ENCODE results near the gene CREG1. TPM values are rescaled to one million over a fixed set of nuclear protein-coding genes. Genes with fewer than 3 reads are reported as not detected.

Gene CREG1
- total and polyA plus RNA-seq, 5 donors: 64.6 to 97.4 (median 90.8) TPM

DNA sequence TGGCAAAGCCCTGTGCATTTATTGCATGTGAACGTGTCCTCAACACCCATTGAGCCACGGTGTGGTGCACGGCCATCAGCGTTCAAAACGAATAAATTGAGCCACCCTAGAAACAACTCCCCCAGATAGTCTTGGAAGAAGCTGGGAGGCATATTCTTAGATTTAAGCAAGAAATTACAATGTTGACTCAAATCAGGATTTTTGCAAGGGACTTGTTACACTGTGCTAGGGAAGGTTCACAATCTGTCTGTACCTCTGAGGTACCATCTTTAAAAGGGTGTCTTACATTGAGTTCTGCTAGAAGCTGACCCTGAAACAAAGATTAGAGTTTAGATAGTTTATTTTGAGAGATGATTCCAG lies 51.4 kb downstream of the CREG1 start:
- H3K4me3 ChIP-seq (ENCODE audit: low read length): no peak overlapping the region
- H3K27me3 ChIP-seq (ENCODE audit: control insufficient read depth, insufficient read depth): no peaks in the 10 kb centered on the region
- 68% methylated on average over 5 of the region's 5 CpGs for WGBS
- no peak for ATAC-seq
- H3K9me3 ChIP-seq (ENCODE audit: control insufficient read depth, low read length): no peaks in the 10 kb centered on the region
- H3K27ac ChIP-seq (ENCODE audit: low read length): no peak overlapping the region
- intact Hi-C loops (cut with DNase I): no loop called here
- no peak for DNase-seq
- H3K4me1 ChIP-seq (ENCODE audit: control insufficient read depth, insufficient read depth, low read length): no peaks in the 10 kb centered on the region

DNA sequence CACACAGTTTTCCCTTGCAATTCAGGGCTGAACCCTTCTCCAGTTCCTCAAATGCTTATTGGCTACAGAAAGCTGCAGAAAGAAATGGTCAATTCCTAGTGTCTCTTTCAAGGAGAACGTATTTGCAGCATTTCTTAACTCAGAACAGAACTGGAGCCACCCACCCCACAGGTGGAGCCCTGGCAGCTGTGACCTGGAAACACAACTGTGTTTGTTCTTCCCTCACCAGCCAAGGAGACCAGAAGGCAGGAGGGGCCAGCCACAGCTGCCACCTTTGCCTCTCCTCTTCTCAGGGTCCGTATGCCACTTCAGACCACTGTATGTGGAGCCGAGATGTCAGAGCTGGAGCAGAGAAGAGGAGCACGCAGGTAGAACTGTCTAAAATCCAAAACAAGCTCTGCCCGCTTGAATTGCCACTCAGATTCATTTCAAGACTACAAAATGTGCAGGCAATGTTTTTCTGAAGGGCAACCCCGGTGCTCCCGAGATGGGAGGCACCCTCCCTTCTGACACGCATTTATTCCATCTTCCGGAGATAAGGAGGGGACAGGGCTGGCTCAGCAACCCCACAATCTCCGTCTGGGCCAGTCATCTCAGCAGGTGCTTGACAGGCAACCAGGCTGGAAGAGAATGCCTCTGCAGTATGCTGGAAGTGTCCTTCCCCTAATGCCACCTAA lies 51.9 kb downstream of the CREG1 start:
- no peak for DNase-seq
- intact Hi-C loops (cut with DNase I): no loop called here
- WGBS: 50% methylated on average over 10 of the region's 10 CpGs

DNA sequence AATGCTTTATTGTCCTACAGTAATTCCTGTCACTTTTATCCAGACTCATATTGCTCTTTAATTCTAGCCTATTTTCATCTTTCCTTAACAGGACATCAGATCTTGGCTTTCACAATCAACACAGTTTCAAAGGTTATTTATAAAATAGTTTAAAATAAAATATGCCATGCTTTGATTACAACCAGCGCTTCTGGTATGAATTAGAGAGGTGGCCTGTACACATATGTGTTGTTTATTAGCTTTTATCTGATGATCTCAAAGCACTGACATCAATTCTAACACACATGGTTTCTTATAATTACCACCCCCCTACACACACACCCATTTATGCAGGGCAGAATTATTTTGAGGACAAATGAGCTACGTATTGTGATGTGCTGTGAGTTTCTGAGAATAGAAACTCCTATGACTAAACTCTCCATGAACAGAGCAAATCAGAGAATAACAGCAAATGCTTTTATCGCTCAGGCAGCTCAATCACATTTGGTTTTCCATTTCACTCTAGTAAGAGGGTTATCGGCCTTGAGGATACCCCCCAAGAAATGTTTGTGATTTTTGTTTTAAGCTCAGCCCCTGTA lies 53.2 kb downstream of the CREG1 start:
- no peak overlapping the region for H3K27ac ChIP-seq (ENCODE audit: low read length)
- ATAC-seq (no peak), DNase-seq (no peak)
- H3K4me1 ChIP-seq (ENCODE audit: control insufficient read depth, insufficient read depth, low read length): no peaks in the 10 kb centered on the region
- 89% methylated on average over 4 of the region's 4 CpGs for WGBS
- intact Hi-C loops (cut with DNase I): no loop called here
- no peaks in the 10 kb centered on the region for H3K27me3 ChIP-seq (ENCODE audit: control insufficient read depth, insufficient read depth)
- H3K4me3 ChIP-seq (ENCODE audit: low read length): no peak overlapping the region
- no peaks in the 10 kb centered on the region for H3K9me3 ChIP-seq (ENCODE audit: control insufficient read depth, low read length)

More for the DNA sequence above, 51.9 kb downstream of the CREG1 start:
- no peak overlapping the region for H3K4me3 ChIP-seq (ENCODE audit: low read length)
- no peak overlapping the region for H3K27ac ChIP-seq (ENCODE audit: low read length)
- no peaks in the 10 kb centered on the region for H3K4me1 ChIP-seq (ENCODE audit: control insufficient read depth, insufficient read depth, low read length)
- H3K9me3 ChIP-seq (ENCODE audit: control insufficient read depth, low read length): no peaks in the 10 kb centered on the region
- no peaks in the 10 kb centered on the region for H3K27me3 ChIP-seq (ENCODE audit: control insufficient read depth, insufficient read depth)
- ATAC-seq: no peak

DNA sequence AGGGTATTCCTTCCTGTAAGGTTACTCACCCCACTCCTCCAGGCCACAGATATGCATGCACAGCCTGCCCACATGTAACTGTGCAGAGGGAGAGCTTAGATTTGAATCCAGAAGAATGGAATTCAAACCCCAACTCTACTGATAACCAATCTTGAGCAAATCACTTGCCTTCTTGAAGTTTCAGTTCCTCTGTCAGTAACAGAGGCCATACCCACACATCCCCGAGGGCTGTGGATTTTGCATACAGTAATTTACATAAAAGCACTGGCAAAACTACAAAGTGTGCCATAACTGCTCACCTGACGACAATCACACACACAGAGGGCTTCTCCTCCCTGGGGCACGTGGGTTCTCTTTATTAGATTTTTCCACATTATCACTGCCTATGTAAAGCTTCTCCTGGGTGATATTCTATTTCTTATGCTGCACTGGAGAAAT lies 53.9 kb downstream of the CREG1 start:
- Histone ChIP-seq H3K27ac (ENCODE audit: low read length) (no peak overlapping the region), H3K4me1 (ENCODE audit: control insufficient read depth, insufficient read depth, low read length) (no peaks in the 10 kb centered on the region), H3K4me3 (ENCODE audit: low read length) (no peak overlapping the region), H3K27me3 (ENCODE audit: control insufficient read depth, insufficient read depth) (no peaks in the 10 kb centered on the region), H3K9me3 (ENCODE audit: control insufficient read depth, low read length) (no peaks in the 10 kb centered on the region)
- ATAC-seq (no peak), DNase-seq (no peak)
- intact Hi-C loops (cut with DNase I): no loop called here
- 80% methylated on average over 3 of the region's 3 CpGs for WGBS

DNA sequence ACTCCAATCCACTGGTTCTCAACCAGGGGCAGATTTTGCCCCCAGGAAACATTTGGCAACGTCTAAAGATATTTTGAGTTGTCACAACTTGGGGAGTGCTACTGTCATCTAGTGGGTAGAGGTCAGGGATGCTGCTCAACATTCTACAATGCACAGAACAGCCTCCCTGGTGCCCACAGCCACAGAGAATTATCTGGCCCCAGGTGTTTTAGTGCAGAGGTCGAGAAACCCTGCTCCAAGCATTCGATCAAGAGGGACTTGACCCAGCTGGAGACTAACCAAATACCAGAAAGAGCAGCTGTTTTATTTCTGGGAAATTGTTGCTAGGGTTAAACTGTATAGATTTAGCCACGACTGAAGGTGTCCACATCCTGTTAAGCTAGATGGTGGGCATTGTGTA lies 54.5 kb downstream of the CREG1 start:
- DNase-seq (no peak), ATAC-seq (no peak)
- H3K27ac ChIP-seq (ENCODE audit: low read length): no peak overlapping the region
- no peaks in the 10 kb centered on the region for H3K9me3 ChIP-seq (ENCODE audit: control insufficient read depth, low read length)
- no peaks in the 10 kb centered on the region for H3K27me3 ChIP-seq (ENCODE audit: control insufficient read depth, insufficient read depth)
- 58% methylated on average over 4 of the region's 4 CpGs for WGBS
- intact Hi-C loops (cut with DNase I): no loop called here
- no peaks in the 10 kb centered on the region for H3K4me1 ChIP-seq (ENCODE audit: control insufficient read depth, insufficient read depth, low read length)
- H3K4me3 ChIP-seq (ENCODE audit: low read length): no peak overlapping the region

DNA sequence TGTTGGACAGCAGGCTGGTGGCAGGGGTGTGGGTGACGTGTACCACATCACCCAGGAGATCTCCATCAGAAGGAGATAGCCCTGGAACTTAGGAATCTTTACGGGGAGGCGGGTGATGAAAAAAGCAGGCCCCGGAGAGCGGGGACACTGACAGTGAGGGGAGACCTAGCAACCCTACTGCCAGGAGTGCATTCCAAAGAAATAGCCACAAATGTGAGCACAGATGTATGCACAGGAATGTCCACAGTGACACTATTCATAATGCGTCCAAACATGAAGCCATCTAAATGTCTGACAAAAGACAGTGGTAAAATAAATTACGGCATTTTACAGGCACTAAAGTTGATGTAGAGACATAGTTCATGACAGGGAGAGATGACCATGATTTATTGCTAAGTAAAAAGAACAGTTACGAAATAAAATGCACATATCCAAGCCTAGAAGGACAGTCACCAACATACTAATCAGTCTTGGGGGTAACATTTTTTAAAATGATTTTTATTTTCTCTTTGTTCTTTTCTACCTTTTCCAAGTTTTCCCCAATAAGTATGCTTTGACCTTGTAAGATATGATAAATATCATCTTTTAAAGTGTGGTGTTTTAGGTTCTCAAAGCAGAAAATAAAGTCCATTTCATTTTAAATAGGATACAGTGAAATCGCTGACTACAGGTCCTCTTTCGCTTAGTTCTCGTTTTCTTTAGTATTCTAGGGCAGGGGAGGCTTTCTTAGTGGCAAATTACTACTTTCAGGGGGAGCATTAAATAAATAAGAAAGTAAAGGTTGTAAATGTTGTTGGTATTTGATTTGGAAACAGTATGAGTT lies 56.6 kb downstream of the CREG1 start:
- intact Hi-C loops (cut with DNase I): no loop called here
- ATAC-seq (no peak), DNase-seq (no peak)
- 71% methylated on average over 11 of the region's 11 CpGs for WGBS
- H3K27me3 ChIP-seq (ENCODE audit: control insufficient read depth, insufficient read depth): no peaks in the 10 kb centered on the region
- no peaks in the 10 kb centered on the region for H3K4me1 ChIP-seq (ENCODE audit: control insufficient read depth, insufficient read depth, low read length)
- no peaks in the 10 kb centered on the region for H3K9me3 ChIP-seq (ENCODE audit: control insufficient read depth, low read length)
- H3K4me3 ChIP-seq (ENCODE audit: low read length): no peak overlapping the region
- no peak overlapping the region for H3K27ac ChIP-seq (ENCODE audit: low read length)

DNA sequence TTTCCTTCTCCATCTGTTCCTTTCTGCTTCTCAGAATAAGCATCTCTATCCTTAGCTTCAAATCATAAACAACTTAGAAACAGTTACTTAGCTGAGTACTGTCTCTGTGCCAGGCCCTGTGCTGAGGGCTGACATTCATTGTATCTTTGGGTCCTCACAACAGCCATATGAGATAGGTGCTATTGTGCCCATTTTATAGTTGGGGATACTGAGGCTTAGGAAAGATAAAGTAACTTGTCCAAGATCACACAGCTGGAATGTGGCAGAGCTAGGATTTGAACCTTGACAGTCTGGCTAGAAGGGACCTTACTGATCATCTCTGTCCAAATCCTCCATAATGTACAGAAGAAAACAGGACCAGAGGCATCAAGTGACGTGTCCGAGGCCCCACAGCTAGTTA lies 60.2 kb downstream of the CREG1 start:
- 91% methylated on average over 2 of the region's 2 CpGs for WGBS
- Histone ChIP-seq H3K4me3 (ENCODE audit: low read length) (no peak overlapping the region), H3K27ac (ENCODE audit: low read length) (no peak overlapping the region), H3K9me3 (ENCODE audit: control insufficient read depth, low read length) (no peaks in the 10 kb centered on the region), H3K27me3 (ENCODE audit: control insufficient read depth, insufficient read depth) (no peaks in the 10 kb centered on the region), H3K4me1 (ENCODE audit: control insufficient read depth, insufficient read depth, low read length) (no peaks in the 10 kb centered on the region)
- DNase-seq (no peak), ATAC-seq (no peak)
- intact Hi-C loops (cut with DNase I): no loop called here

DNA sequence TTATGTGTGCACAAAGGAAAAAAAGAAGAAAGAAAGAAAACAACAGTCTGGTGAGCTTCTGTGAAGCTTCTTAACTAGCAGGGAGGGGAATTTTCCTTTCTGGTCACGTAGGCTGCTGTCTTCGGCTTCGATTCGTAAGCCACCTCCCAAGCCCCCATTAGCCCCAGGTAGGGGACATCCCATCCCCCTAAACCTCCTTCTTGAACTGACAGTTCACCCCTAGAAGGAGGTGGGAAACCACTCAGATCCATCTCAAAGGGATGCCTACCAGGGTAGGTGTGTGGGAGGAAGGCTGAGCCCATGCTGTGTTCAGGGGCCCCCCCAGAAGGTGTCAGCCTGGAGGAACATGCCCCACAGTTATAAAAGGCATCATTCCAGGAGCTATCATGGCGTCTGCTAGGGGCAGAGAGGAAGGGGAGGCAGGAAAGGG lies 61.1 kb downstream of the CREG1 start:
- WGBS: 53% methylated on average over 5 of the region's 5 CpGs
- no peaks in the 10 kb centered on the region for H3K9me3 ChIP-seq (ENCODE audit: control insufficient read depth, low read length)
- H3K4me1 ChIP-seq (ENCODE audit: control insufficient read depth, insufficient read depth, low read length): no peaks in the 10 kb centered on the region
- no peak overlapping the region for H3K27ac ChIP-seq (ENCODE audit: low read length)
- DNase-seq (no peak), ATAC-seq (no peak)
- no peaks in the 10 kb centered on the region for H3K27me3 ChIP-seq (ENCODE audit: control insufficient read depth, insufficient read depth)
- no peak overlapping the region for H3K4me3 ChIP-seq (ENCODE audit: low read length)
- intact Hi-C loops (cut with DNase I): no loop called here

DNA sequence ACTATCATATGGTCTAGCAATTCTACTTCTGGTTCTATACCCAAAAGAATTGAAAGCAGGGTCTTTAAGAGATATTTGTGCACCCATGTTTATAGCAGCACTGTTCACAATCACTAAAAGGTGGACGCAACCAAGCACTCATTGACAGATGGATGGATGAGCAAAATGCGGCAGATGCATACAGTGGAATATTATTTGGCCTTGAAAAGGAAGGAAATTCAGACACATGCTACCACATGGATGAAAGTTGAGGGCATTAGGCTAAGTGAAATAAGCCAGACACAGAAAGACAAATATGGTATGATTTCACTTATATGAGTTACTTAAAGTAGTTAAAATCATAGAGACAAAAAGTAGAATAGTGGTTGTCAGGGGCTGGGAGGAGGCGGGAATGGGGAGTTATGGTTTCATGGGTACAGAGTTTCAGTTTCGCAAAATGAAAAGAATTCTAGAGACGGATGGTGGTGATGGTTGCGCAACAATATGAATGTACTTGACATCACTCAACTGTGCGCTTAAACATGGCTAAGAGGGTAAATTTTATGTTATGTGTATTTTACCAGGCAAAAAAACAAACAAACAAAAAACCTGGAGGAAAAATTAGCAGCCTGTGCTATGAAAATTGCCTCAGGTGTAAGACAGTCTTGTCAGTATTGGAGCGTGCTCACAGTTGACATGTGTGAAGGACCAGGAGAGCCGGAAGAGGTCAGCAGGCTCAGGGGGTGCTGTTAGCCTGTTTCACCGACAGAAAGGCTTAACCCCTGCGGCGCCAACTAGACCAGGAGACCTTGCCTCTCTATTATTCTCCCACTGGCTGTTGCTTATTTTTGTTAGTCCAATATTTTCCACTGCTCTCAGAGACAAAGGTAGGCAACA lies 61.7 kb downstream of the CREG1 start:
- H3K4me3 ChIP-seq (ENCODE audit: low read length): no peak overlapping the region
- WGBS: 65% methylated on average over 12 of the region's 12 CpGs
- no peak overlapping the region for H3K27ac ChIP-seq (ENCODE audit: low read length)
- no peaks in the 10 kb centered on the region for H3K9me3 ChIP-seq (ENCODE audit: control insufficient read depth, low read length)
- H3K27me3 ChIP-seq (ENCODE audit: control insufficient read depth, insufficient read depth): no peaks in the 10 kb centered on the region
- H3K4me1 ChIP-seq (ENCODE audit: control insufficient read depth, insufficient read depth, low read length): no peaks in the 10 kb centered on the region
- intact Hi-C loops (cut with DNase I): no loop called here
- no peak for DNase-seq
- ATAC-seq: no peak

Data from right cardiac atrium (tissue), 5 donors.